Amygdala (tissue), 56 donors: ENCODE data around the gene BRS3.
A peak's percentile ranks its signal among the peaks of the same experiment; 100 is the strongest.

Experiments
- DNase-seq, 56 donors: peaks; one replicate each; lab custom pipeline; 2025; lab: John Stamatoyannopoulos, UW

BRS3 gene

GRCh38 chrX:136493011-136493410 is 5.3 kb downstream of the BRS3 start:
- no peak for DNase-seq

DNA sequence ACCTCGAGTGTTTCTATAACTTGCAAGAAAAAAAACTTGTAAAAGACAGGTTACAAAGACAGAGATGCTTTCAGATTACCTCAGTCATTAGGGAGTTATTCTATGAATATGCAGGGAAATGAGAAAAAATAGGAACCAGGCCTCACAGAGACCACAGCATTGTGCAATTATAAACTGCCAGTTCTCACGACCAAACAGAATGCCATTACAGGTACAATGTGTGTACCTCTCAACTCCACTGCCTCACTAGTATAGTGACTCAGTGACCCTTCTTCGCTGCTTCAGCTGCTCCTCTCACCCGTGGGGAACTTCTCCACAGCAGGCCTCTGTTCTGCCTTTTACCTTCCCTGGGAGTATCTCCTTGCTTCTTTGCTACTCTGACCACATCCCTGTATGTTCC is 7.3 kb downstream of the BRS3 start:
- no peak for DNase-seq

DNA sequence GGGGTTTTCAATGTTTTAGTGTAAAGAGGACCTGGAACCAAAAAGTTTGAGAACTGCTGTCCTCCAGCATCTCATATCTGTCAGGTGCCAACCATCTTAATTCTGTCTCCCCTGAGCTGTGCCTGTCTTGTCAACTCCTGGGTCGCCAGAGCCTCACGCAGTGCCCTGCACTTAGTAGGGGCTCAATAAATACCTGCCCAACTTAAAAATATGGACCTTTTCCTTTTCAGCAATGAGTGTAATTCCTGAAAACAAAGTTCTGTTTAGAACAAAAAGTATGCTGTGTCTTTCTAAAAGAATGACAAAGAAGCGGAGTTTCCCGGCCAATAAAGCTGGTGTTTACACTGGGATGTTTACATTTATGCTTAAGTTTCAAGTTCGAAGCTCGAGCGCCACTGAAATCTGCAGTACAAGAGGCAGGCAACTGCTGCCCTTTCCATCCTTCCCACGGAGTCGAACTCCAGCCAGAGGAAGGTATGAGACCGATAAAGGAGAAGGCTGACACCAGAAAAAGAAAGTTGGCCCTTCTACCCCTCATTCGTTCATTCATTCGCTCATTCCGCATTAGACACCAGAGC is 8.5 kb downstream of the BRS3 start:
- peak in 2 of 56 donors; percentile 25 to 47 for DNase-seq

GRCh38 chrX:136496764-136497555 is 9.2 kb downstream of the BRS3 start:
- peak; percentile 5 to 87 (median 68) for DNase-seq

- peak in 8 of 56 donors; percentile 10 to 56 (median 24) for DNase-seq
Observed at GRCh38 chrX:136497556-136498052, 9.9 kb downstream of the BRS3 start, which contains the start of gene HTATSF1. HTATSF1 (plus strand) TSS chrX:136497592; CDS start chrX:136497685, 93 bp downstream.

DNA sequence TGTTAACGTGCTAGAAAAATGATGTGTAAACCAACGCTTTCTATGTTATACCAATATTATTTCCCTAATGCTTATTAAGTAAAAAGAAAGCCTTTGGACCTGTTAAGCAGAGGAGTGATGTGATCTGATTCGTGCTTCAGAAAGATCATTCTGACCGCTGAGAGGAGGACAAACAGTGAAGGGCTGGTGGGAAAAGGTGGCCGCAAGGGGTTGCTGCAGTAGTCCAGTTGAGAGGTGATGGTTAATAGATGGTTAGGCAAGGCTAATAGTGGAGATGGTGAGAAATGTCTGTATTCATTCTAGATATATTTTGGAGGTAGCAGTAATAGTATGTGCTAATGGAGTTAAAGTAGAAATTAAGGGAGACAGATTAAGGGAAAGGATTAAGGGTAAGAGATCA is 31.3 kb downstream of the BRS3 start:
- no peak for DNase-seq

DNA sequence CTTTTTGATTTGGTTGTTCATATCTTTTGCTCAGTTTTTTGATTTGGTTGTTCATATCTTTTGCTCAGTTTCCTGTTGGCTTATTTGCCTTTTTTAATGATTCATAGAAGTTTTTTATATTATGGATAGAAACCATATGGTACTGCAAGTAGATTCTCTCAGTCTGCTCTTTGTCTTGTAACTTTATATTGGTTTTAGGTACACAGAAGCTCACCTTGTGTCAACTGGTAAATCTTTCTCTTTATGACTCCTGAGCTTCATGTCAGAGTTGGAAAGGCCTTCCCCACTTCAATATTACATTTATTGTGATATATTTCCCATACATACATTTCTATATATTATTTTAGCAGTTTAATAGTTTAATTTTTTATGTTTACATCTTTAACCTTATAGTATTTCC is 36.0 kb downstream of the BRS3 start:
- DNase-seq, result no peak

DNA sequence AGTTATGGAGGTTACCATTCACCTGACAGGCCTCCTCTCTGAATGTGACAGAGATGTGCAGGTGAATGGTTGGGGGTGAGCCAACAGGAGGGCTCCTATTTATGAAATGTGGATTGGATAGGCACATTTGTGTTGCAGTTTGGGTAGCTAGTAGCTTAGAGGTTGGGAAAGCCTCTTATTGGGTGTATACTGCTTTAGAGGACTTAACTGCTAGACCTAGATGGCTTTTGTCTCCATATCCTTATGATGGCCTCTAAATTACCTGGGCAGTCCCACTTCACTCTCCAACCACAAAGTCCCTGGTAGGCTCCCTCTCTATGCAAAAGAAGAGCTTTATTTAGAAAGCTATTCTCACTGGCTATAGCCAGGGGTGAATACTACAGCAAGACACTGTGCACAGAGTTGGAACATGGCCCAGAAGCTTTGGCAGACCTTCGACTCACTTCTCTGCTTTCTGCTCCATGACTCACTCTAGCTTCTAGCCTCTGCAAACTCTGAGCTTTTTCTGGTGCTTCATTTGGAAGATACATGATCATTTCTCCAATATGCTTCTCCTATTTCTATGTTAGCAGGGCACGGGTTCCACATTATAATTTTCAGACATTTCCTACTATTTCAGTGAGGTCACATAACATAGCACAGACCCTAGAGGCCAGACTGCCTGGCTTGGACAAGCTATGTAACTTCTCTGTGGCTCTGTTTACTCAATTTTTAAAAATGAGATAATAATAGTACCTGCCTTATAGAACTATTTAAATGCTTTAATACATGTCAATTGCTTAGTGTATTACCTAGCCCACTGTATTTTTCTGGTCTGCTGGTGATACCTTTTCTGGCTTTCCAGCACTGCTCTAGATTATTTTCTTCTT is 38.2 kb downstream of the BRS3 start:
- peak in 25 of 56 donors; percentile 0 to 43 (median 3) for DNase-seq

GRCh38 chrX:136528645-136529315 is 41.0 kb downstream of the BRS3 start:
- DNase-seq, result no peak

DNA sequence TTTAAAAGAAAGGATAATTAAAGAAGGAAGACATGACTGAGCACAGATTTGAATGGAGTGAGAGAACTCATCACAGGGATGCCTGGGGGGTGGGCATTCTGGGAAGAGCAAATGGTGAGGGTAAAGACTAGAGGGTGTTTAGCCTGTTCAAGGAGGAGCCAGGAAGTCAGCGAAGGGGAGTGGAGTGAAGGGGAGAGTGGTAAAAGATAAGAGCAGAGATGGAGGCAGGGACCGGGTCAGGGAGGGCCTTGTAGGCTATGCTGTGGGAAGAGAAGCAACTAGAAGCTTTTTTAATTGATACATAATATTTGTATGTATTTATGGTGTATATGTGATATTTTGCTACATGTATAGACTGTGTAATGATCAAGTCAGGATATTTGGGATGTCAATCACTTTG is 42.0 kb downstream of the BRS3 start:
- no peak for DNase-seq

- no peak for DNase-seq
Observed at GRCh38 chrX:136531951-136532350, 44.2 kb downstream of the BRS3 start, which contains the start of gene VGLL1. VGLL1 (plus strand) TSS chrX:136532215; CDS start chrX:136536021, 3,806 bp downstream.

DNA sequence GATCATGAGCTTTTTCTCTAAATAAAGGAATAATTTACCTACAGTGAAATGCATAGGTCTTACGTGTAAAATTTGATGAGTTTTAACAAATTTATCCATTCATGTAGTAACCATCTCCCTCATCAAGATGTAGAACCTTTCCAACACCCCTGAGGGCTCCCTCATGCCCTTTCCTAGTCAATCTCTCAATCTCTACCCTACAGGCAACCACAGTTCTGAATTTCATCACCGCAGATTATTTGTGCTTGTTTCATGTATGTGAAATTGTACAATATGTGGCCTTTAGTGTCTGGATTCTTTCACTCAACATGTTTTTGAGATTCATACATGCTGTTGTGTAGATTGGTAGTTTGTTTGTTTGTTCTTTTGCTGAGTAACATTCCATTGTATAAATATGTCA is 46.4 kb downstream of the BRS3 start:
- no peak for DNase-seq

GRCh38 chrX:136538811-136539210 is 51.1 kb downstream of the BRS3 start:
- no peak for DNase-seq

DNA sequence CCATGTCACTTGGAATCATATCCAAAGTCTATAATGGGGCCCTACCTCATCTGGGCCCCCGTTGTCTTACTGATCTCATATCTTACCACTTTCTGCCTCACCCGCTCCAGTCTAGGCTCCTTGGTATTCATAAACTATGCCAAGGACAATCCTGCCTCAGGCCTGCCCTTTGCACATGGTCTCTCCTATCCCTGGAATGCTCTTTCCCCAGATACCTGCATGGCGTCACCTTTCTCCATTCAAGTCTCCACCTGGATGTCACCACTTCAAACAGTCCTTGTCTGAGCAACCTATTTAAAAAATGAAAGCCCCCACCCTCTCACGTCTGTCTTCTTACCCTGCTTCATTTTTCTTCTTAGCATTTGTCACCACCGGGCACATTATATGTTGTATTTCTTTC is 52.5 kb downstream of the BRS3 start:
- DNase-seq, result no peak

DNA sequence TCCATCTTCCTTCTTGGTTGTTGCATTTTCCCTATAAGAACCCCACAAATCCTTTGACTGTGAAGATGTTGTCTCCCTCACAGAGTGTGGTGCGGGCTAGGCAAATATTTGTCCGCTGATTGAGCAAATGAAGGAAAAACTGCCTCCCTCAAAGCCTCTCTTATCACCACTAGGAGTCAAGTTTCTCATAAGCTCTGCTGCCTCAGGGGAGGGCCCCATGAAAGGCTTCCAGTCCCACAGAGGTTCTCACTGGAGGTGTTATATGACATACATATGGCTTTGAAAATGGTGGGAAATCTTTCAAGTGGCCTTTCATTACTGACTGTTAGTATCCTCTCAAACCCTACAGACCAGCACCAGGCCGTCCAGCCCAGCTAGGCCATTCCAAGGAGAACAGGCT is 53.5 kb downstream of the BRS3 start:
- no peak for DNase-seq

- DNase-seq, result no peak
Observed at GRCh38 chrX:136542281-136542680, 54.5 kb downstream of the BRS3 start.
